Inferior parietal cortex (tissue), 1 donor: ENCODE data around the gene CNKSR3.
"Not testable (repeated sequence)": the region's sequence is repeated elsewhere in the genome, so short reads cannot be mapped to it uniquely, and the experiment has no call there.

Source experiments
- DNase-seq: peaks from one replicate; pipeline ENCODE4 v3.0.0-alpha.2; 2016; ENCODE audit errors: extremely low spot score

The CNKSR3 gene

DNA sequence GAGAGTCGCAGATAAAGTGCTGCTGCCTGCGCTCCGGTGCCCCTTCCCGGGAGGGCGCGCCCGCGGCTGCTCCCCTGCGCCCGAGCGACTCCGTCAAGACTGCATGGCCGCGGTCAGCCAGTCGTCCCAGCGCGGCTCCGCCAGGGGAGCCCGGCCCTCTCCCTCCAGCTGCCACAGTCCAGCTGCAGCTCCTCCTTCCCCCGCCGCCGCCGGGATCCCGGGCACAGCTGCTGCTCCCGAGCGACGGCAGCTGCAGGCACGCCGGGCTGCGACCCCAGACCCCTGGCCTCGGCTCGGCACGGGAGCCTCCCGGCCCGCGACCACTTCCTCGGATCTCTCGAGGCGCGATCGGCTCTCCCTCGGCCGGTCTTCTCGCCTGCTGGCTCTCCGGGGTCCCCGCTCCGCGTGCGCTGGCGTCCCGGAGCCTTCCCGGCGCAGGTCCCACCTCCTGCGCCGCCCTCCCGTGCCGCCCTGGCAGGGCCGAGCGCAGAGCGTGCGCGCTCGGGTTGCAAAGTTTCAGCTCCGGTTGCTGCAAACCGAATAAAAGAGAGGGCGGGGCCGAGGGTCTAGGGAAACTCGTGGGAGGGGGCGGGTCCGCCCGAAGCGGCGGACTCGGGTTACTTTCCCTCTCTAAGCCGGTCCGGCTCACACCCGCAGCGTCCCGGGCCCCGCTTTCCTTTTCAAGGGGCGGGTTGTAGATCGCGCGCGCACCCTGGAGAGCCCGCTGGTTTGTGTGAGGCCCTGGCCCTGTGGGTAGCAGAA is at the start of gene CNKSR3:
TSS of gene CNKSR3 (minus strand) at position 542 of the 762 bp plus-strand sequence. CDS start 571 bp downstream, outside the sequence.
- peak; percentile 71 for DNase-seq

GRCh38 chr6:154558984-154559383 is 48.5 kb upstream of the CNKSR3 start:
- no peak for DNase-seq

DNA sequence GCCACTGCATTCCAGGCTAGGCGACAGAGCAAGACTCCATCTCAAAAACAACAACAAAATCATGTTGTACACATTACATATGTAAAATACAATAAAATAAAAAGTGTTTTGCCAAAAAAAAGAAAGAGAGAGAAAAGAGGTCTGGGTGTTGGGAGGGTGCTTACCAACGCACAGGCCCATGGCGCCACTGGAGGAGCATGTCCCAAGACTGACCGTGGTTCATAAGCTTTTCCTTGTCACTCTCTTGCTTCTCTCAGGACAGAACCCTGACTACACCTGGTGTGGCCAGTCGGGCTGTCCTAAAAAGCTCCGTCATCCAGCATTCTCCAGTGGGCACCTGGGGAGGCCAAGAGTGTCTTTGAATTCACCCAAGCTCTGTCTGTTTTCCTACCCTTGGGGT is 48.0 kb upstream of the CNKSR3 start:
- DNase-seq = no peak

- no peak for DNase-seq
Measured at GRCh38 chr6:154555073-154555677, 44.7 kb upstream of the CNKSR3 start.

DNA sequence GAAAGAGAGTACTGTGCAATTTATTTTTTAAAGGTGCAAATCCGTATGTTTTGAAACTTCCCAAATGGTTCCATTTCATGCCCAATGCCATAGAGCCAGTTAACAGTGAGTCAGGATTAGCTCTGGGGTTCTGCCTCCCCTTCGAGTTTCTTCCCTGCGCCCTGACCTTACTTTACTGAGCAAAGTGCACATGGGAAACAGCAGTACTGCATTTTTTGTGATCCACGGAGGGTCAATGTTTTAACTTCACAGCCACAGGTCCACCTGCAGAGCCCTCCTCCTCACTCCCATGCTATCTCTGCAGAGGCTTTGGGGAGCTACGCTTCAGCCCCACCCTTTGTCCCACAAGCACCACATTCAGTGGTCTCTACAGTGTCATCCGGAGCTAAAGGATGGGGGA is 44.0 kb upstream of the CNKSR3 start:
- DNase-seq = no peak

- no peak for DNase-seq
Measured at GRCh38 chr6:154550779-154551178, 40.3 kb upstream of the CNKSR3 start.

- no peak for DNase-seq
Measured at GRCh38 chr6:154549179-154549578, 38.7 kb upstream of the CNKSR3 start.

- DNase-seq = no peak
Measured at GRCh38 chr6:154548130-154548830, 37.8 kb upstream of the CNKSR3 start.

- DNase-seq = no peak
Measured at GRCh38 chr6:154543628-154544027, 33.1 kb upstream of the CNKSR3 start.

DNA sequence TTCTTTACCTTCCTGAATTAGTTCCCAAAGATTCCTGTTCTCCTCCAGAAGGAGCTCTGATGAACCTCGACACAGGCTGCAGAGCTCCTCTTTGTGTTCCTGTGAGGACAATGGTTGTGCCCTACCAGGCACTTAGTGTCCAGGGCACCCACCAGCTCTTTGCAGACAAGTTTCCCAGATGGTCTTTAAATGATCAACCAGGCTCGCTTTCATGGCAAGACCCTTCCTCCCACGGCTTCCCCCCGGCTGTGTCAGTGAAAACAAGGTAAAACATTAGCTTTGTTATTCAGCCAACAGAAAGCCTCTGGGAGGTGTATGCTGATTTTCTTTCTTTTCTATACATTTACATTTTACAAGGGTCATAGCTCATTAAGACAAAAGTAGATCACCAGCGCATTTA is 32.3 kb upstream of the CNKSR3 start:
- no peak for DNase-seq

DNA sequence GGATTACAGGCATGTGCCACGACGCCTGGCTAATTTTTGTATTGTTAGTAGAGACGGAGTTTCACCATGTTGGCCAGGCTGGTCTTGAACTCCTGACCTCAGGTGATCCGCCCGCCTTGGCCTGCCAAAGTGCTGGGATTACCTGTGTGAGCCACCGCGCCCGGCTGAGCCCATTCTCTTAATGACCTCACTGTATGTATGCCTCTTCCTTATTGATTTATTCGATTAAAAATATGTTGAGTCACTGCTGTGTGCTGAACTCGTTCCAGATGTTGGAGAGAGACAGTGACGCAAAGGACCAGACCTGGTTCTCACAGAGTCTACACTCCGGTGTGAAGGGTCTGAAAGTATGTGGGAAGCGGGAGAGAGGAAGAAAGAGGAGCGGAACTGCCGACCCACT is 31.4 kb upstream of the CNKSR3 start:
- not testable (repeated sequence) for DNase-seq

DNA sequence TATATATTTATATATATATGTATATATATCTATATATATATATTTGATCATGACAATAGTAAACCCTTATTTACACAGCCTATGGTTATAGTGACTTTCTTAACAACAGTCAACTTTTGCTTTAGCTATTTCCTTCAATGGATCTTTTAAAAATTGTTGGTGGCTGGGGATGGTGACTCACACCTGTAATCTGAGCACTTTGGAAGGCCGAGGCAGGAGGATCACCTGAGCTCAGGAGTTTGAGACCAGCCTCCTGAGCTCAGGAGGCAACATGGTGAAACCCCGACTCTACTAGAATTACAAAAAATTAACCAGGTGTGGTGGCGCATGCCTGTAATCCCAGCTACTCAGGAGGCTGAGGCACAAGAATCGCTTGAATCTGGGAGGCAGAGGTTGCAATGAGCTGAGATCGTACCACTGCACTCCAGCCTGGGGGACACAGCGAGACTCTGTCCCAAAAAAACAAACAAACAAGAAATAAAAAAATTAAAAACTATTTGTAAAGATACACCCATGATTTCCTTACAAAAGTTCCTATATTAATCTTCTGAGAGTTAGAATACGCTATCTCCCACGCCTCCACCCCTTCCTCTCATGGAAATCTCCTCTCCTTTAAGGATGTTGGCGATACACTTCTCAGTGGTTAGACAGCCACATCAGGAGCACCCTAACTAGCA is 29.2 kb upstream of the CNKSR3 start:
- no peak for DNase-seq

DNA sequence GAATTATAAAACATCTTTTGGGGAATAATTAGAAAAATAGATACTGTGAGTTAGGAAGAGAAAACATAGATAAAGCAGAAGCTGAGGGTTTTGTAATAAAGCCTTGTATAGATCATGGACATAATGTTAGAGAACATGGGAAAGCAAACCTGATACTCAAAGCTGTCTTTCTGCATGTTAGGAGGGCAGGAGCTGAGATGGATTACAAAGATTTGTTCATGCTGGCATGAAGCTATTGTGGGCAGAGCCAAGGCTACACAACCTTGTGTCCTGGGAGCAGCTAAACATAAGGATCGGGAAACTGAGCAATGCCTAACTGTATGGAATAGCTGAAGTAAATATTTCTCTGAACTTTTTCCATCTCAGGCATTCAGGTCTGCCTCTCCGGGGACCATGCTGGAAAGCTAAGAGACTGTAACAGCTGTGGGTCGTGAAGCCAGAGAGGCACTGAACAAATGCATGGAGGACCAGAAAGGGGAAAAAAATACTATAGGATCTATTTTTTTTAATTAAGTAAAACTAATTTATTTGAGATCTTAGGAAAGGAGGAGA is 28.2 kb upstream of the CNKSR3 start:
- DNase-seq = no peak

GRCh38 chr6:154537511-154538325 is 27.2 kb upstream of the CNKSR3 start:
- no peak for DNase-seq

- DNase-seq = no peak
Measured at GRCh38 chr6:154536999-154537398, 26.5 kb upstream of the CNKSR3 start.

- DNase-seq = no peak
Measured at GRCh38 chr6:154536255-154536654, 25.8 kb upstream of the CNKSR3 start.

DNA sequence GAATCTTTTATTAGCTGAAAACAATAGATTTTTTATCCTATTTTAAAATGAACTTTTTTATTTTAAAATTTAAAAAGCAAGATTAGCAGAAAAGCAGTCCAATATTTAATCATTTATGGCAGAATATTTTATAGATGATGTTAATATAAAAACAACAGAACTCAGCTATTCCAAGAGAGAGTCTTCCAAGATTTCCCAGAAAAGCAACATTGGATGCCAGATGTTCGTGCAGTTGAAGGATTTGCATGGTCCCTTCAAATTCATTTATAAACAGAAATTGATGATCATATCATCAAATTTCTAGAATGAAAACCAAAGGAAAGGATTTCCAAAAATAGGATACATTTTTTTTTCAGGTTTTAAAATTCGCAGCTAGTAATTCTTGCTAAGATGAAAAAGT is 25.4 kb upstream of the CNKSR3 start:
- no peak for DNase-seq

GRCh38 chr6:154535147-154535546 is 24.7 kb upstream of the CNKSR3 start:
- DNase-seq = no peak

- DNase-seq = no peak
Measured at GRCh38 chr6:154534531-154534930, 24.0 kb upstream of the CNKSR3 start.

GRCh38 chr6:154532426-154532825 is 21.9 kb upstream of the CNKSR3 start:
- DNase-seq = no peak

DNA sequence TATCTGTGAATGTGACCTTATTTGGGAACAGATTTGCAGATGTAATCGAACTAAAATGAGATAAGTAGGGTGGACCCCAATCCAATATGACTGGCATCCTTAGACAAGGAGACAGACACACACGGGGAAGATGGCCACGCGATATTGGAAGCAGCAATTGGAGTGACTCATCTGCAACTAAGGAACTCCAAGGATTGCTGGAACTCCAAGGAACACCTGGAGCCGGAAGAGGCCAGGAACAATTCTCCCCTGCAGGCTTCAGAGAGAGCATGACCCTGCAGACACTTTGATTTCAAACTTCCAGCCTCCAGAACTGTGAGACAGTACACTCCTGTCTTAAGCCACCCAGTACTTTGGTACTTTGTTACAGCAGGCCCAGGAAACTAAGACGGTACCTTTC is 19.5 kb upstream of the CNKSR3 start:
- no peak for DNase-seq
